ENCODE measurements around the gene MGRN1. TPM values are rescaled to one million over a fixed set of nuclear protein-coding genes. Genes with fewer than 3 reads are reported as not detected.

The MGRN1 gene
- total RNA-seq, 1 donor from 2014 or later, result 40.8 TPM

DNA sequence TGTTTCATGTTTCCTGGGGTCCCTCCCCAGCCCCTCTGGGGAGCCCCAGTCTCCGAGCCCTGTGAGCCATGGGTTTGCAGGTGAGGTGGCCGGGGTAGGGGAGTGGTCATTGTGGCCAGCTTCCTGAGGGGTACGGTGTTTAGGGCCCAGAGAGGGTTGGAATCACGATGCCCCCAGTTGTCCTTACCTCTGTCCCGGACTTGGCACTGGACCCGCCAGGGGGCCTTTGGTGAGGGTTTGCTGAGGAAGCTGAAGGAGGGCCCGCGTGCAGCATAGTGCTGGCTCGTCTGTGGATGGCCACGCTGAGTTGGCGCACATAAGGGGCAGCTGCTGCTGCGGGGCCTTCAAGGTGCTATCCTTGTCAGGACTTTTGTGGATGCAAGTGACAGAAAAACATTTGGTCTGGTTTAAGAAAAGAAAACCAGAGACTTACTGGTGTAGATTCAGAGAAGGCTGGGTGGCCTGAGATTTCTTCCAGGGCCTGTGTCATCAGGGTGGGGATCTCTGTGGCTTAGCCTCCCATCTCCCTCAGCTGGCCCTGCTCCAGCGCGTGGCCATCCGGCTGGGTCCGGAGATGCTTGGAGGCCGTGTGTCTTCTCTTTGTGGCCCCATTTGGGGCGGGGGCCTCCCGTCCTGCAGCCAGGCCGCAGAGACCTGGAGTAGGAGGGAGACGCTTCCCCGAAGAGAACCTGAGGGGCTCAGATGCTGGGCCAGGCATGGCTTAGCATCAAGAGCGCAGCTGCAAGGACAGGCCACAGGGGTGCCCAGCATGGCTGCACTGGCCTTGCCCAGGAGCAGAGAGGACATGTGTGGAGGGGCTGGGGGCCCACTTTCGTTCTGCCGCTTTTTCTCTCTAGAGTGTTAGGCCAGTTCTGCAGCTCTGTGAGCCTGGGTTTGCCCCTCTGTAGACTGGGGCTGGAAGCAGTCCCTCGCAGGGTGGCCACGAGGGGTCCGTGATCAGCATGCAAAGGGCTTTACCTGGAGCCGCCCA lies 35.0 kb downstream of the MGRN1 start:
- DNase-seq (ENCODE audit: extremely low spot score in 2 of 2), result no peak
- TF ChIP-seq CTCF (IDR thresholded peaks at IDR 0.05), result no peak
- no peak for TF ChIP-seq POLR2AphosphoS5 (IDR thresholded peaks at IDR 0.05; ENCODE audit: insufficient read depth in 1 of 2, low read depth in 1 of 2)
- TF ChIP-seq POLR2A (IDR thresholded peaks at IDR 0.05), result no peak
- no peak overlapping the region for H3K4me3 ChIP-seq
- no peak overlapping the region for H3K27ac ChIP-seq
- H3K9me3 ChIP-seq, result no peaks in the 10 kb centered on the region
- no peaks in the 10 kb centered on the region for H3K27me3 ChIP-seq
- H3K4me1 ChIP-seq, result peaks cover 27% of the 10 kb centered on the region
- intact Hi-C loops (cut with DNase I), result no loop called here
- peaks cover 0 to 15% of the 10 kb centered on the region in 2 donors for H3K36me3 ChIP-seq

DNA sequence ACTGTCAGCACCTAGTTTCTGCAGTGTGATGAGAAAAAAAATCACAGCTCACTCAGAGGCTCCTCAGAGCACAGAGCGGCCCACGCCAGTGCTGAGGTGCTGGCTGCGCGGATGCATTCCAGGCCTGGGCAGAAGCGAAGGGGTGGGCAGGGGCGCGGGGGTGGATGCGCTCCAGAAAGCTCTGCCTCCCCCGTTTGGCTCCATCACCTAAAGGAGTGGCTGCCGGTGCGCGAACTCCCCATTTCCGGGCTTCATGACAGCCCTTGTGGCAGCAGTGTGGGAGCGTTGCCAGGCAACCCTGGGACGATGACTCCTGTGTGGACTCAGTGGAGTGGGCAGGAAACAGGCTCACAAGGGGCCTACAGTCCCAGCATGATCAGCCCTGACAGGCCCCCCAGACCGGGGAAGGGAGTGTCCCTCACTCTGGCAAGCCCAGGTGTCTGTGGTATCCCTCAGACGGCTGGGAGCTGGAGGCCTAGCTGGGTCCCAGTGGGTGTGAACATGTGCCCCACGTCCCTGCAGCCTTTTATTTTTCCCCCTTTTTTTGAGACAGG lies 35.9 kb downstream of the MGRN1 start:
- TF ChIP-seq POLR2AphosphoS5 (IDR thresholded peaks at IDR 0.05; ENCODE audit: insufficient read depth in 1 of 2, low read depth in 1 of 2) (peak in 1 of 2 donors; percentile 20), POLR2A (IDR thresholded peaks at IDR 0.05) (no peak)
- intact Hi-C loops (cut with DNase I), result no loop called here
- DNase-seq (ENCODE audit: extremely low spot score in 2 of 2), result no peak
- Histone ChIP-seq H3K27ac (no peak overlapping the region), H3K4me1 (peaks cover 33% of the 10 kb centered on the region), H3K27me3 (no peaks in the 10 kb centered on the region), H3K36me3 (peaks cover 0 to 11% of the 10 kb centered on the region in 2 donors), H3K9me3 (no peaks in the 10 kb centered on the region), H3K4me3 (no peak overlapping the region)

GRCh38 chr16:4661661-4662060 lies 37.0 kb downstream of the MGRN1 start:
- Histone ChIP-seq H3K4me1 (peaks cover 33% of the 10 kb centered on the region), H3K36me3 (peaks cover 0 to 6% of the 10 kb centered on the region in 2 donors), H3K27me3 (no peaks in the 10 kb centered on the region), H3K9me3 (no peaks in the 10 kb centered on the region), H3K4me3 (no peak overlapping the region), H3K27ac (no peak overlapping the region)
- TF ChIP-seq CTCF (IDR thresholded peaks at IDR 0.05), result no peak
- no peak for TF ChIP-seq POLR2AphosphoS5 (IDR thresholded peaks at IDR 0.05; ENCODE audit: insufficient read depth in 1 of 2, low read depth in 1 of 2)
- no peak for TF ChIP-seq POLR2A (IDR thresholded peaks at IDR 0.05)
- no peak for DNase-seq (ENCODE audit: extremely low spot score in 2 of 2)
- intact Hi-C loops (cut with DNase I), result no loop called here

GRCh38 chr16:4663465-4663776 lies 38.8 kb downstream of the MGRN1 start:
- Histone ChIP-seq H3K4me1 (peaks cover 33% of the 10 kb centered on the region), H3K4me3 (no peak overlapping the region), H3K27me3 (no peaks in the 10 kb centered on the region), H3K27ac (no peak overlapping the region), H3K36me3 (peaks cover 0 to 21% of the 10 kb centered on the region in 2 donors), H3K9me3 (no peaks in the 10 kb centered on the region)
- intact Hi-C loops (cut with DNase I), result no loop called here
- no peak for TF ChIP-seq CTCF (IDR thresholded peaks at IDR 0.05)
- TF ChIP-seq POLR2AphosphoS5 (IDR thresholded peaks at IDR 0.05; ENCODE audit: insufficient read depth in 1 of 2, low read depth in 1 of 2), result no peak
- no peak for TF ChIP-seq POLR2A (IDR thresholded peaks at IDR 0.05)
- no peak for DNase-seq (ENCODE audit: extremely low spot score in 2 of 2)

DNA sequence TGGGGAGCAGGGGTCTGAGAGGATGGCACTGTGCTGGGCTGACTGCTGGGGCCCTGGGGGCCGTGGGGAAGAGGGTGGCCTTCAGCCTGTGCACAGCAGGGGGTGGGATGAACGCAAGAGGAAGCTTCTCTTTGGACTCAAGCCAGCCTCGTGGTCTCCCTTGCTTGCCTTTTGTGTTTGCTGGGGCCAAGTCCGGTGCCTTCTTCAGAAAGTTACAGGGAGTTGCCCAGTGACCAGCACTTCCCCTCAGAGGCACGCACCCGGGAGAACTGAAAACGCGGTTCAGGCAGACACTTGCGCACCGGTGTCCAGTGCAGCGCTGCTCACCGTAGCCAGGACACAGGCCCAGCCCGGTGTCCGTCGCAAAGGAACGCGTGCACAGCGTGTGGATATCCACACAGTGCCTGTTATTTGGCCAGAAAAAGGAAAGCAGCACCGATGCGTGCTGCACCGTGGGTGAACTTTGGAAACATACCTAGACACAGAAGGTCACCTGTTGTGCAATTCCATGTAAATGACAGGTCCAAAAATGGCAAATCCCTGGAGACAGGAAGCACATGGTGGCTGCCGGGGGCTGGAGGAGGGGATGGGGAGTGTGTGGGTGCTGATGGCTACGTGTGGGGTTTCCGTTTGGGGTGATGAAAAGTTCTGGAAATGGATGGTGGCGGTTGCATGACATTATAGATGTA lies 39.3 kb downstream of the MGRN1 start:
- Histone ChIP-seq H3K27ac (no peak overlapping the region), H3K4me1 (peaks cover 33% of the 10 kb centered on the region), H3K27me3 (no peaks in the 10 kb centered on the region), H3K4me3 (no peak overlapping the region), H3K36me3 (peaks cover 0 to 26% of the 10 kb centered on the region in 2 donors), H3K9me3 (no peaks in the 10 kb centered on the region)
- no peak for DNase-seq (ENCODE audit: extremely low spot score in 2 of 2)
- no peak for TF ChIP-seq POLR2A (IDR thresholded peaks at IDR 0.05)
- no peak for TF ChIP-seq POLR2AphosphoS5 (IDR thresholded peaks at IDR 0.05; ENCODE audit: insufficient read depth in 1 of 2, low read depth in 1 of 2)
- intact Hi-C loops (cut with DNase I), result no loop called here
